ENCODE measurements around the gene TRIM14. TPM values are rescaled to one million over a fixed set of nuclear protein-coding genes. Genes with fewer than 3 reads are reported as not detected.

Gene TRIM14
- total and polyA plus RNA-seq, 9 donors: 2.3 to 24.0 (median 5.7) TPM

- intact Hi-C loops (cut with DNase I): no loop called here
- DNase-seq: peak in 3 of 5 donors; percentile 23 to 63 (median 42)
- Histone ChIP-seq H3K4me1 (ENCODE audit: insufficient read depth) (no peaks in the 10 kb centered on the region), H3K36me3 (no peaks in the 10 kb centered on the region), H3K27ac (no peak overlapping the region), H3K9me3 (no peaks in the 10 kb centered on the region), H3K4me3 (no peak overlapping the region), H3K27me3 (no peaks in the 10 kb centered on the region)
- TF ChIP-seq CTCF (IDR thresholded peaks at IDR 0.05): no peak
- no peak for TF ChIP-seq EP300 (IDR thresholded peaks at IDR 0.05)
- TF ChIP-seq POLR2A (IDR thresholded peaks at IDR 0.05): no peak
- WGBS, 3 donors: 24 to 47% (median 31%) methylated on average over 8 of the region's 8 CpGs
Measured at GRCh38 chr9:98064623-98065392, 54.2 kb downstream of the TRIM14 start.

- Histone ChIP-seq H3K4me3 (no peak overlapping the region), H3K9me3 (no peaks in the 10 kb centered on the region), H3K4me1 (ENCODE audit: insufficient read depth) (peaks cover 1% of the 10 kb centered on the region), H3K27me3 (no peaks in the 10 kb centered on the region), H3K27ac (no peak overlapping the region), H3K36me3 (no peaks in the 10 kb centered on the region)
- TF ChIP-seq POLR2A (IDR thresholded peaks at IDR 0.05) (no peak), CTCF (IDR thresholded peaks at IDR 0.05) (no peak), EP300 (IDR thresholded peaks at IDR 0.05) (no peak)
- DNase-seq: peak in 1 of 5 donors; percentile 6
- intact Hi-C loops (cut with DNase I): no loop called here
- 66 to 82% (median 81%) methylated on average over 3 of the region's 3 CpGs for WGBS, 3 donors
Measured at GRCh38 chr9:98062161-98062560, 56.9 kb downstream of the TRIM14 start.

GRCh38 chr9:98057138-98057799 is 61.8 kb downstream of the TRIM14 start:
- H3K27me3 ChIP-seq: no peaks in the 10 kb centered on the region
- peaks cover 1% of the 10 kb centered on the region for H3K4me1 ChIP-seq (ENCODE audit: insufficient read depth)
- TF ChIP-seq POLR2A (IDR thresholded peaks at IDR 0.05) (no peak), EP300 (IDR thresholded peaks at IDR 0.05) (no peak), CTCF (IDR thresholded peaks at IDR 0.05) (no peak)
- H3K27ac ChIP-seq: peak overlapping the region; percentile 40 to 79
- H3K36me3 ChIP-seq: no peaks in the 10 kb centered on the region
- intact Hi-C loops (cut with DNase I): loop anchor here in 1 of 4 donors (10.0 kb wide), 1 partner anchor 352 kb away; no protein-coding TSS in a partner anchor
- WGBS, 3 donors: 4 to 9% (median 6%) methylated on average over 14 of the region's 14 CpGs
- DNase-seq: peak in 1 of 5 donors; percentile 8
- peak overlapping the region; percentile 95 for H3K4me3 ChIP-seq
- H3K9me3 ChIP-seq: no peaks in the 10 kb centered on the region

- WGBS, 3 donors: 1% methylated on average over 48 to 80 of the region's 80 CpGs
- no peaks in the 10 kb centered on the region for H3K9me3 ChIP-seq
- intact Hi-C loops (cut with DNase I): loop anchor here in 1 of 4 donors (10.0 kb wide), 1 partner anchor 352 kb away; no protein-coding TSS in a partner anchor
Measured at GRCh38 chr9:98056269-98057137, 62.5 kb downstream of the TRIM14 start, which contains the start of gene NANS. Gene NANS (plus strand): TSS chr9:98056732. CDS start chr9:98056809, 77 bp downstream.

More at GRCh38 chr9:98056269-98057137, 62.5 kb downstream of the TRIM14 start, which contains the start of gene NANS:
- TF ChIP-seq EP300 (IDR thresholded peaks at IDR 0.05): no peak
- TF ChIP-seq POLR2A (IDR thresholded peaks at IDR 0.05): peak; percentile 92
- no peaks in the 10 kb centered on the region for H3K36me3 ChIP-seq
- peak; percentile 90 to 94 (median 93) for DNase-seq
- peak within 1 kb of the TSS; percentile 95 for H3K4me3 ChIP-seq
- no peaks in the 10 kb centered on the region for H3K27me3 ChIP-seq
- peaks cover 1% of the 10 kb centered on the region for H3K4me1 ChIP-seq (ENCODE audit: insufficient read depth)
- peak within 1 kb of the TSS; percentile 40 to 79 for H3K27ac ChIP-seq

Measured in ovary (tissue), 9 donors.